ENCODE measurements around the gene ZNF662. TPM values are rescaled to one million over a fixed set of nuclear protein-coding genes. Genes with fewer than 3 reads are reported as not detected.
A peak's percentile ranks its signal among the peaks of the same experiment; 100 is the strongest.

The ZNF662 gene
- 1 to 10 TPM; 1.1 to 1.3 TPM for total RNA-seq

DNA sequence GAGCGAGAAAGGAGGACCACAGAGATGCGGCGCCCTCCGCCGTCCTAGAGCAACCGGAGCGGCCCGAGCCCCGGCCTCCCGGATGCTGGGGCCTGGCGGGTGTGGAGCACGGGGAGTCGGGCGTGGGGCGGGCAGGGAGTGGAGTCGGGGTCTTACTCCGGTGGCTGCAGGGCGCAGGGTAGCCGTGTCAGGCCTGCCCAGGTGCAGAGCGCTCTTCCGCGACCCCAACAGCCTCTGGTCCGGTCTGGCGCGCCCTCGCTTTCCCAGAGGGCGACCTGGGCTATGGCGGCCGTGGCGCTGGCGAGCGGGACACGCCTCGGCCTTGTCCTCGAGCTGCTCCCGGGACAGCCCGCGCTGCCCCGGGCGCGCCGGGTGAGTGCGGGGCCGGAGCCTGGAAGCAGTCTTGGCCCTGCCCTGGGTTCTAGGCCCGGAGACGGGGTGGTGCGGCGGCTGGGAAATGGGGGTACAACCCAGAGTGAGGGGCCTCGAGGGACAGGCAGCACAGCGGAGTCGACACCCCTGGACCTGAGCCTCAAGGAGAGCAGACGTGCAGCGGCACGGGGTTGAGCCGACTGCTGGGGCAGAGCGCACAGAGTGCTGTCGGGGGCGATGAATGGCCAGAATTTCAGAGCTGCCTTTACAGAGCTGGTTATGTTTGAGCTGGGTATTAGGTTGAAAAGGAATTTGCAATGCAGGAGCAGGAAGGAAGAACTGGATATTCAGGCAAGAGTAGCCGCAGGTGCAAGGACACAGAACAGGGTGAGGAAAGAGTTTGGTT lies at the start of gene ZNF662:
Gene ZNF662 (plus strand): TSS at position 73 of the 778 bp plus-strand sequence. CDS start 1,973 bp downstream, outside the sequence.
- Mint-ChIP-seq H3K27ac (peak within 1 kb of the TSS; percentile 2), H3K27me3 (peaks cover 26% of the 10 kb centered on the region), H3K9me3 (ENCODE audit: low read depth) (peaks cover 15% of the 10 kb centered on the region), H3K4me1 (peaks cover 11% of the 10 kb centered on the region), H3K36me3 (ENCODE audit: low read depth) (peaks cover 19% of the 10 kb centered on the region), H3K4me3 (peak within 1 kb of the TSS; percentile 56)
- intact Hi-C loops (cut with DNase I, micrococcal nuclease): no loop called here
- CTCF ChIA-PET: no interaction called here
- DNase-seq: peak; percentile 49
- POLR2A ChIA-PET: no interaction called here
- peak; percentile 63 for ATAC-seq

DNA sequence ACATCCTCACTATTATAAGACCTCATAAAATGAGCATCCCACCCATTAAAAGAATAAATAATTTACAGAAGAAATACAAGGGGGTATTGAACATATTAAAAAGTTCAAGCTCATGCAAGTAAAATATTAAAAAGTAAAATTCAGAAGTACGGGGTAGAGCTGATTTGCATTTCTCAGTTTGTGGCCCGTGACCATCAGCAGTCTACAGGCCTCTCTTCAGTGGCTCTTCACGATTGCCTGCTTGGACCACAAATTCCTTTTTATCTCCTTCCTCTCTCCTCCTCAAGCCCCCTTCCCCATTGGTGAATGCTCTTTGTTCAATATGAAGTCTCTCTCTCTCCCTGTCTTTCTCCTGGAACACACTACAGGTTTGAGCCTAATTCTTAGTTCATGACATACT lies 49.4 kb upstream of the ZNF662 start:
- H3K27me3 Mint-ChIP-seq: peaks cover 13% of the 10 kb centered on the region
- H3K9me3 Mint-ChIP-seq (ENCODE audit: low read depth): no peaks in the 10 kb centered on the region
- intact Hi-C loops (cut with DNase I, micrococcal nuclease): no loop called here
- DNase-seq (no peak), ATAC-seq (no peak)
- no peaks in the 10 kb centered on the region for H3K36me3 Mint-ChIP-seq (ENCODE audit: low read depth)
- CTCF ChIA-PET: interaction anchor here (1.1 to 1.2 kb wide), 3 partner anchors 13 to 215 kb away, joined by 3 to 4 read pairs (median 3); no protein-coding TSS in a partner anchor
- no peak overlapping the region for H3K27ac Mint-ChIP-seq
- no peaks in the 10 kb centered on the region for H3K4me1 Mint-ChIP-seq
- H3K4me3 Mint-ChIP-seq: no peak overlapping the region
- POLR2A ChIA-PET: no interaction called here

DNA sequence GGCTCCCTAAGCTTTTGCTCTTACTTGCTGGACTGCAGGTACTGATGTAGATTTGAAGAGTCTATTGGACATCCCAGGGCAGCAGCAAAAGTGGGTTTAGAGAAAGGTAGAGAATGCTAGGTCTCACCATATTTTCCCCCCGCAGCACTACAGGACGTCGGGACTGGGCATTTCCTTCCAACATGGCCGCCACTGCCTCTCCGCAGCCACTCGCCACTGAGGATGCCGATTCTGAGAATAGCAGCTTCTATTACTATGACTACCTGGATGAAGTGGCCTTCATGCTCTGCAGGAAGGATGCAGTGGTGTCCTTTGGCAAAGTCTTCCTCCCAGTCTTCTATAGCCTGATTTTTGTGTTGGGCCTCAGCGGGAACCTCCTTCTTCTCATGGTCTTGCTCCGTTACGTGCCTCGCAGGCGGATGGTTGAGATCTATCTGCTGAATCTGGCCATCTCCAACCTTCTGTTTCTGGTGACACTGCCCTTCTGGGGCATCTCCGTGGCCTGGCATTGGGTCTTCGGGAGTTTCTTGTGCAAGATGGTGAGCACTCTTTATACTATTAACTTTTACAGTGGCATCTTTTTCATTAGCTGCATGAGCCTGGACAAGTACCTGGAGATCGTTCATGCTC lies 41.5 kb upstream of the ZNF662 start:
- Mint-ChIP-seq H3K9me3 (ENCODE audit: low read depth) (no peaks in the 10 kb centered on the region), H3K27ac (no peak overlapping the region), H3K4me3 (no peak overlapping the region), H3K36me3 (ENCODE audit: low read depth) (no peaks in the 10 kb centered on the region), H3K27me3 (peaks cover 2% of the 10 kb centered on the region), H3K4me1 (no peaks in the 10 kb centered on the region)
- DNase-seq (no peak), ATAC-seq (no peak)
- intact Hi-C loops (cut with DNase I, micrococcal nuclease): no loop called here
- CTCF ChIA-PET: interaction anchor here (0.6 kb wide), 1 partner anchor 320 kb away, joined by 3 read pairs; no protein-coding TSS in a partner anchor
- POLR2A ChIA-PET: no interaction called here

DNA sequence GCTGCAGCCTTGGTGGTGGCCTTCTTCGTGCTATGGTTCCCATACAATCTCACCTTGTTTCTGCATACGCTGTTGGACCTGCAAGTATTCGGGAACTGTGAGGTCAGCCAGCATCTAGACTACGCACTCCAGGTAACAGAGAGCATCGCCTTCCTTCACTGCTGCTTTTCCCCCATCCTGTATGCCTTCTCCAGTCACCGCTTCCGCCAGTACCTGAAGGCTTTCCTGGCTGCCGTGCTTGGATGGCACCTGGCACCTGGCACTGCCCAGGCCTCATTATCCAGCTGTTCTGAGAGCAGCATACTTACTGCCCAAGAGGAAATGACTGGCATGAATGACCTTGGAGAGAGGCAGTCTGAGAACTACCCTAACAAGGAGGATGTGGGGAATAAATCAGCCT lies 40.7 kb upstream of the ZNF662 start:
- Mint-ChIP-seq H3K27me3 (peaks cover 2% of the 10 kb centered on the region), H3K9me3 (ENCODE audit: low read depth) (no peaks in the 10 kb centered on the region), H3K4me1 (no peaks in the 10 kb centered on the region), H3K27ac (no peak overlapping the region), H3K4me3 (no peak overlapping the region), H3K36me3 (ENCODE audit: low read depth) (no peaks in the 10 kb centered on the region)
- ATAC-seq: no peak
- intact Hi-C loops (cut with DNase I, micrococcal nuclease): no loop called here
- ChIA-PET POLR2A (no interaction called here), CTCF (interaction anchor here (0.6 kb wide), 1 partner anchor 319 kb away, joined by 3 read pairs; no protein-coding TSS in a partner anchor)
- no peak for DNase-seq

DNA sequence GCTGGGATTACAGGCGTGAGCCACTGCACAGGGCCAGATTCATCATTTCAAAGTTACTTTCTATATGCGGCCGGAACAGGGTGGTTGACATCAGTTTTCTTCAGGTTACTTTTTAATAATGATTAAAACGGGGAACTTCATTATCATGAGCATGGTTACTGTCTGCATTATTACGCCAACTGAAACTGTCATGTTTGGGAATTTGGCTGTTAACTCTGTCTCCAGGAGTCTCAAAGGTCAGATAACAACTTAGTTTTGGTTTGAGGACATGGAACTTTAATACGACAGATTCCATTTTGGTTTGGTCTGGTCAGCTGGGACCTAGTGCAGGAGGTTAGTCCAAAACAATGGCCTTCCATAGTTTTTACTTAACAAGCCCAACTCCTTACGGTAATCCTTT lies 38.8 kb upstream of the ZNF662 start:
- Mint-ChIP-seq H3K36me3 (ENCODE audit: low read depth) (no peaks in the 10 kb centered on the region), H3K27ac (no peak overlapping the region), H3K4me3 (no peak overlapping the region), H3K27me3 (peaks cover under 1% of the 10 kb centered on the region), H3K4me1 (no peaks in the 10 kb centered on the region), H3K9me3 (ENCODE audit: low read depth) (no peaks in the 10 kb centered on the region)
- DNase-seq: no peak
- no peak for ATAC-seq
- intact Hi-C loops (cut with DNase I, micrococcal nuclease): no loop called here
- ChIA-PET CTCF (interaction anchor here (1.6 kb wide), 1 partner anchor 27 kb away, joined by 3 read pairs; no protein-coding TSS in a partner anchor), POLR2A (no interaction called here)

DNA sequence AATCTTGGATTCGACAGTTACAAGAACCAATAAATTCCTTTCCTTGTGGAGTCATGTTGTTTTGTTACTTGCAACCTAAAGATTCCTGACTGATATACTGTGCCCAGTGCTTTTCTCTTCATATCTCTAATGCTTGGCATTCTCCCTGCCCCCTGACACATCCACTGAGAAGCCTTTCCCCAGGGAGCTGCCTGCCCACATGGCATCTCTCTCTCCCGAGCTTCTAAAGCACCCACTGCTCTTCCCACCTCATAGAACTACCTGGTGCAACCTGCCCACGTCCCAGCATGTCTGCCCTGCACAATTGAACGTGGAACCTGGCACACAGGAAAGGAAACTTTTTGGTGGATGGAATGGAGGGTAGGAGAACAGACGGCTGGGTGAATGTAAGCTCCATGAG lies 37.1 kb upstream of the ZNF662 start:
- H3K4me1 Mint-ChIP-seq: no peaks in the 10 kb centered on the region
- no peak overlapping the region for H3K27ac Mint-ChIP-seq
- no peak for ATAC-seq
- no peak overlapping the region for H3K4me3 Mint-ChIP-seq
- no peaks in the 10 kb centered on the region for H3K9me3 Mint-ChIP-seq (ENCODE audit: low read depth)
- POLR2A ChIA-PET: no interaction called here
- intact Hi-C loops (cut with DNase I, micrococcal nuclease): no loop called here
- DNase-seq: no peak
- CTCF ChIA-PET: interaction anchor here (0.9 kb wide), 2 partner anchors 55 to 126 kb away, joined by 3 read pairs; no protein-coding TSS in a partner anchor
- H3K36me3 Mint-ChIP-seq (ENCODE audit: low read depth): no peaks in the 10 kb centered on the region
- peaks cover 4% of the 10 kb centered on the region for H3K27me3 Mint-ChIP-seq

DNA sequence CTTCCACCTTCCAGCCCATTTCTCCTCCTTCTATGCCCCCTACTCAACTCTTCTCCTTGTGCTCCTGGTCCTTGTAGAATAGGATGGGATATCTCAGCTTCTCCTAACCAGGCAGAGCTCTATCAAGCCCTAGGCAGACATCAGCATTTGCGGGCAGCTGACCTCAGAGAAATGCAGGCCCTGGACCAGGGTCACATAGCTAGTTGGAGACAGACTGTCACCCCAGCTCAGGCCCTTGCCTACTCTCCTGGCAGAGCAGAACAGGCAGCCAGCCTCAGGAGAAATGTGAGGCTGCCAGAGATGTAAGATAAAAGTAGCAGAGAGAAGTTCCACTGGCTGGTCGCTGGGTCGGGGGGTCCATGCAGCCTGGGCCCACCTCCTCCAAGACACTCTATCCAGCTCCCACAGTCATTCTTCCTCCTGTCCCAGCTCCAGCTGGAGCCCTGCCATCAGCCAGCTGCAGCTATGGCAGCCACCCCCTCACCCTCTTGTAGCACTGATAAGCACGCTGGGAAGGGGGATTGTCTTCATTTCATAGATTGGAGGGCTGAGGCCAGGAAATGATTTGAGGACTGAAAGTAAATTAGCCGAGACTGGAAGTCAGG lies 34.2 kb upstream of the ZNF662 start:
- Mint-ChIP-seq H3K4me1 (no peaks in the 10 kb centered on the region), H3K27me3 (peaks cover 4% of the 10 kb centered on the region), H3K9me3 (ENCODE audit: low read depth) (no peaks in the 10 kb centered on the region), H3K27ac (no peak overlapping the region), H3K4me3 (no peak overlapping the region), H3K36me3 (ENCODE audit: low read depth) (no peaks in the 10 kb centered on the region)
- DNase-seq (no peak), ATAC-seq (no peak)
- intact Hi-C loops (cut with DNase I, micrococcal nuclease): no loop called here
- ChIA-PET POLR2A (no interaction called here), CTCF (interaction anchor here (0.9 to 1.3 kb wide), 2 partner anchors 10 to 65 kb away, joined by 3 to 4 read pairs; no protein-coding TSS in a partner anchor)

DNA sequence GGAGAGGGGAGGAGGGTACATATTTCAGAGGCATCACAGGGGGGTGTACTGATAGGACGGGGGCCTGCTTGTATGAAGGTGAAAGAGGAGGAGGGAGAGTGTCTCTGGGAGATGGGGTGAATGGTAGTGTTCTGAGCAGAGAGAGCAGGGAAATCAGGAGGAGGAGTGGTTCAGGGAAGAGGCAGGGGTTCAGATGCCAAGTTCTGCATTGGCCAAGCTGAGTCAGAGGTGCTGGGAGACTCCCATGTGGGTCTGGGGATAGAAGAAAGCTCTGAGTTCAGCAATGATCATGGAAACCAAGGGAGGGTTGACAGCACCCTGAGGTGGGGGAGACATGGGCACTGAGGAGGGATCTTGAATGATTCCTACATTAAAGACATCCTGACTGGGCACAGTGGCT lies 33.2 kb upstream of the ZNF662 start:
- DNase-seq: no peak
- Mint-ChIP-seq H3K4me1 (no peaks in the 10 kb centered on the region), H3K27ac (no peak overlapping the region), H3K9me3 (ENCODE audit: low read depth) (no peaks in the 10 kb centered on the region), H3K27me3 (peaks cover 4% of the 10 kb centered on the region), H3K36me3 (ENCODE audit: low read depth) (no peaks in the 10 kb centered on the region), H3K4me3 (no peak overlapping the region)
- intact Hi-C loops (cut with DNase I, micrococcal nuclease): no loop called here
- ChIA-PET CTCF (interaction anchor here (0.9 to 1.3 kb wide), 4 partner anchors 10 to 64 kb away, joined by 3 to 5 read pairs (median 4); no protein-coding TSS in a partner anchor), POLR2A (no interaction called here)
- no peak for ATAC-seq

DNA sequence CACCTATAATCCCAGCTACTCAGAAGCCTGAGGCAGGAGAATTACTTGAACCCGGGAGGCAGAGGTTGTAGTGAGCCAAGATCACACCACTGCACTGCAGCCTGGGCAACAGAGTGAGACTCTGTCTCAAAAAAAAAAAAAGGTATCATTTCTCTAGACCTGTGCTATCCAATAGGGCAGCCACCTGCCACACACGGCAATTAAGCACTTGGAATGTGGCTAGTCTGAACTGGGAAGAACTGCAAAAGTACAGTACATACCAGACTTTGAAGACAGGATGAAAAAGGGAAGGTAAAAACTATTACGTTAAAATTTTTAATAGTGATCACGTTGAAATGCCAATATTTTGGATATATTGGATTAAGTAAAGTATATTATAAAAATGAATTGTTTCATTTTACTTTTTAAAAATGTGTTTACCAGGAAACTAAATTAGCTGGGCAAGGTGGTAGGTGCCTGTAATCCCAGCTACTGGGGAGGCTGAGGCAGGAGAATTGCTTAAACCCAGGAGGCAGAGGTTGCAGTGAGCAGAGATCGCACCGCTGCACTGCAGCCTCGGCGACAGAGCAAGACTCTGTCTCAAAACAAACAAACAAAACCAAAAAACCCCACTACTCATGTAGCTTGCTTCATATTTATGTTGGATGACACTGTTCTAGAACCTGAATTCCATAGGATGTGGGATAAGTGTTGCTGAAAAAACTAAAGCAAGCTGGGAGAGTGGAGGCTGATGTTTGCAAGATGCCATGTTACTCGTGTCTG lies 32.5 kb upstream of the ZNF662 start:
- Mint-ChIP-seq H3K9me3 (ENCODE audit: low read depth) (no peaks in the 10 kb centered on the region), H3K4me1 (no peaks in the 10 kb centered on the region), H3K27ac (no peak overlapping the region), H3K27me3 (peaks cover 4% of the 10 kb centered on the region), H3K36me3 (ENCODE audit: low read depth) (no peaks in the 10 kb centered on the region), H3K4me3 (no peak overlapping the region)
- ChIA-PET CTCF (interaction anchor here (1.1 kb wide), 2 partner anchors 9 to 42 kb away, joined by 3 to 5 read pairs; no protein-coding TSS in a partner anchor), POLR2A (no interaction called here)
- ATAC-seq (no peak), DNase-seq (no peak)
- intact Hi-C loops (cut with DNase I, micrococcal nuclease): no loop called here

DNA sequence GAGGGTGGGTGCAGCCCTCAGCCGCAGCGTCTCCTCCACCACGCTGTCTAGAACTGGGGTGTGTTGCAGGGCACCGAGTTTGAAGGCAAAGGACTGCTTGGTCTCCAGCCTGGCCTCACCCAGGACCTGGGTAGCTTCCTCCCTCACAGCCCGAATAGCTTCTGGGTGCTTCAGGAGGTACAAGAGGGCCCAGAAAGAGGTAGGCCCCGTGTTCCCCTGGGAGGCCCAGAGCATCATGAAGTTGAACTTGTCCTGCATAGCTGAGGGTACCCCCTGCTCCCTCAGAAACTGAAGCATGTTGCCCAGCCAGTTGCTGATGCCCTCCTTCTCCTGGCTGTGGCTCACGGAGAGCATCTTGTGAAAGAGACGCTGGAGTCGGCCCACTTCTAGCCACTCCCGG lies 31.2 kb upstream of the ZNF662 start:
- ATAC-seq: no peak
- Mint-ChIP-seq H3K4me3 (no peak overlapping the region), H3K27ac (no peak overlapping the region), H3K27me3 (peaks cover 4% of the 10 kb centered on the region), H3K4me1 (no peaks in the 10 kb centered on the region), H3K9me3 (ENCODE audit: low read depth) (no peaks in the 10 kb centered on the region), H3K36me3 (ENCODE audit: low read depth) (no peaks in the 10 kb centered on the region)
- intact Hi-C loops (cut with DNase I, micrococcal nuclease): no loop called here
- ChIA-PET CTCF (no interaction called here), POLR2A (no interaction called here)
- DNase-seq: no peak

Measured in activated CD4-positive, alpha-beta T cell treated with anti-CD3 and anti-CD28 coated beads for 36 hours (primary cell).